Measurements from ENCODE around the gene MYO5A. TPM values are rescaled to one million over a fixed set of nuclear protein-coding genes. Genes with fewer than 3 reads are reported as not detected.

MYO5A gene
- total RNA-seq, 4 donors from 2014 or later: 10.9 to 151 (median 17.0) TPM

GRCh38 chr15:52428297-52428696 lies 100.4 kb downstream of the MYO5A start:
- intact Hi-C loops (cut with DNase I; ENCODE audit: low total_unique reads) (no loop called here), in situ Hi-C loops (cut with MboI; ENCODE audit: low pct_ligation_motif_present in 1 of 4, low pct_unique_long_range_greater_than_20kb in 1 of 4, low sequenced_read_pairs in 3 of 4) (no loop called here)
- Histone ChIP-seq H3K4me3 (no peak overlapping the region), H3K27me3 (no peaks in the 10 kb centered on the region), H3K9me3 (no peaks in the 10 kb centered on the region), H3K27ac (no peak overlapping the region), H3K36me3 (no peaks in the 10 kb centered on the region), H3K4me1 (no peaks in the 10 kb centered on the region)
- TF ChIP-seq CTCF (IDR thresholded peaks at IDR 0.05) (no peak), EP300 (IDR thresholded peaks at IDR 0.05; ENCODE audit: low read depth) (no peak), POLR2A (IDR thresholded peaks at IDR 0.05) (no peak), POLR2AphosphoS5 (IDR thresholded peaks at IDR 0.05) (no peak)
- no peak for DNase-seq
- WGBS, 2 donors (ENCODE audit: low coverage in 1 of 2): 93 to 100% methylated on average over 3 to 4 of the region's 4 CpGs

- Histone ChIP-seq H3K27ac (no peak overlapping the region), H3K36me3 (no peaks in the 10 kb centered on the region), H3K4me3 (no peak overlapping the region), H3K27me3 (no peaks in the 10 kb centered on the region), H3K4me1 (no peaks in the 10 kb centered on the region), H3K9me3 (no peaks in the 10 kb centered on the region)
- no peak for DNase-seq
- intact Hi-C loops (cut with DNase I; ENCODE audit: low total_unique reads) (no loop called here), in situ Hi-C loops (cut with MboI; ENCODE audit: low pct_ligation_motif_present in 1 of 4, low pct_unique_long_range_greater_than_20kb in 1 of 4, low sequenced_read_pairs in 3 of 4) (no loop called here)
- WGBS, 2 donors (ENCODE audit: low coverage in 1 of 2): 40 to 60% methylated on average over 3 of the region's 3 CpGs
- TF ChIP-seq EP300 (IDR thresholded peaks at IDR 0.05; ENCODE audit: low read depth) (no peak), CTCF (IDR thresholded peaks at IDR 0.05) (no peak), POLR2A (IDR thresholded peaks at IDR 0.05) (no peak), POLR2AphosphoS5 (IDR thresholded peaks at IDR 0.05) (no peak)
These were observed 100.9 kb downstream of the MYO5A start for GRCh38 chr15:52427804-52428203.

- no peak for TF ChIP-seq EP300 (IDR thresholded peaks at IDR 0.05; ENCODE audit: low read depth)
- TF ChIP-seq POLR2A (IDR thresholded peaks at IDR 0.05): no peak
- TF ChIP-seq POLR2AphosphoS5 (IDR thresholded peaks at IDR 0.05): no peak
- no peak for TF ChIP-seq CTCF (IDR thresholded peaks at IDR 0.05)
- Histone ChIP-seq H3K36me3 (no peaks in the 10 kb centered on the region), H3K27ac (no peak overlapping the region), H3K4me1 (no peaks in the 10 kb centered on the region), H3K4me3 (no peak overlapping the region), H3K9me3 (no peaks in the 10 kb centered on the region), H3K27me3 (no peaks in the 10 kb centered on the region)
- in situ Hi-C loops (cut with MboI; ENCODE audit: low pct_ligation_motif_present in 1 of 4, low pct_unique_long_range_greater_than_20kb in 1 of 4, low sequenced_read_pairs in 3 of 4) (no loop called here), intact Hi-C loops (cut with DNase I; ENCODE audit: low total_unique reads) (no loop called here)
- WGBS, 2 donors (ENCODE audit: low coverage in 1 of 2): 89 to 96% methylated on average over 2 of the region's 2 CpGs
- DNase-seq: no peak
These were observed 103.7 kb downstream of the MYO5A start for GRCh38 chr15:52424856-52425431.

GRCh38 chr15:52423852-52424251 lies 104.8 kb downstream of the MYO5A start:
- no peaks in the 10 kb centered on the region for H3K36me3 ChIP-seq
- TF ChIP-seq POLR2AphosphoS5 (IDR thresholded peaks at IDR 0.05): no peak
- TF ChIP-seq CTCF (IDR thresholded peaks at IDR 0.05): no peak
- no peak for TF ChIP-seq POLR2A (IDR thresholded peaks at IDR 0.05)
- no peak for TF ChIP-seq EP300 (IDR thresholded peaks at IDR 0.05; ENCODE audit: low read depth)
- intact Hi-C loops (cut with DNase I; ENCODE audit: low total_unique reads): no loop called here

More at GRCh38 chr15:52423852-52424251, 104.8 kb downstream of the MYO5A start:
- Histone ChIP-seq H3K27me3 (no peaks in the 10 kb centered on the region), H3K9me3 (no peaks in the 10 kb centered on the region), H3K4me1 (no peaks in the 10 kb centered on the region), H3K27ac (no peak overlapping the region), H3K4me3 (no peak overlapping the region)
- in situ Hi-C loops (cut with MboI; ENCODE audit: low pct_ligation_motif_present in 1 of 4, low pct_unique_long_range_greater_than_20kb in 1 of 4, low sequenced_read_pairs in 3 of 4): no loop called here
- DNase-seq: no peak
- WGBS, 2 donors (ENCODE audit: low coverage in 1 of 2): 100% methylated on average over 1 of the region's 1 CpG

All from transverse colon (tissue), 4 donors.